ENCODE measurements around the gene CD180.

The CD180 gene

DNA sequence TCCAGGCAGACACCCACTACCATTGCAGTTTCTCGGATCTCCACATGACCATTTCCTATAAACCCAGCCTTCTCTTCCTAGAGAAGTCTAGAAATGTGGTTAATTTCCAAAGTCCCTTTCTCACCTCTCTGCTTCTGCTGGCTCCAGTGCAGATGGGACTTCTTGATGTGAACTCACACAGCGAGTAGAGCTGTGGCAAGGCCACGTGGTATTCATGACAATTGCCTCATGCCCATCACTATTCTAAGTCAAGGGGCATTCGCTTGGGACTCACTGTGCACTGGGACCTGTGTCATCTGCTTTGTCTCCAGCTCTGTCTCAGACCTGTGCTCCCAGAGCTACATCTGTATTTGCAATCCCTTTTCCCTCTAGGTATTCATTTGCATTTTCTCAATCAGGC is 6.2 kb downstream of the CD180 start:
- H3K4me3 ChIP-seq (replicated peaks; ENCODE audit: insufficient read depth, low read length) = no peak overlapping the region
- TF ChIP-seq SPI1 (IDR thresholded peaks at IDR 0.05; ENCODE audit: borderline replicate concordance, low read depth) (no peak), GABPA (IDR thresholded peaks at IDR 0.05; ENCODE audit: low read depth) (no peak), POLR2AphosphoS5 (IDR thresholded peaks at IDR 0.05; ENCODE audit: low read depth) (no peak)
- TF ChIP-seq, protein P1, sequence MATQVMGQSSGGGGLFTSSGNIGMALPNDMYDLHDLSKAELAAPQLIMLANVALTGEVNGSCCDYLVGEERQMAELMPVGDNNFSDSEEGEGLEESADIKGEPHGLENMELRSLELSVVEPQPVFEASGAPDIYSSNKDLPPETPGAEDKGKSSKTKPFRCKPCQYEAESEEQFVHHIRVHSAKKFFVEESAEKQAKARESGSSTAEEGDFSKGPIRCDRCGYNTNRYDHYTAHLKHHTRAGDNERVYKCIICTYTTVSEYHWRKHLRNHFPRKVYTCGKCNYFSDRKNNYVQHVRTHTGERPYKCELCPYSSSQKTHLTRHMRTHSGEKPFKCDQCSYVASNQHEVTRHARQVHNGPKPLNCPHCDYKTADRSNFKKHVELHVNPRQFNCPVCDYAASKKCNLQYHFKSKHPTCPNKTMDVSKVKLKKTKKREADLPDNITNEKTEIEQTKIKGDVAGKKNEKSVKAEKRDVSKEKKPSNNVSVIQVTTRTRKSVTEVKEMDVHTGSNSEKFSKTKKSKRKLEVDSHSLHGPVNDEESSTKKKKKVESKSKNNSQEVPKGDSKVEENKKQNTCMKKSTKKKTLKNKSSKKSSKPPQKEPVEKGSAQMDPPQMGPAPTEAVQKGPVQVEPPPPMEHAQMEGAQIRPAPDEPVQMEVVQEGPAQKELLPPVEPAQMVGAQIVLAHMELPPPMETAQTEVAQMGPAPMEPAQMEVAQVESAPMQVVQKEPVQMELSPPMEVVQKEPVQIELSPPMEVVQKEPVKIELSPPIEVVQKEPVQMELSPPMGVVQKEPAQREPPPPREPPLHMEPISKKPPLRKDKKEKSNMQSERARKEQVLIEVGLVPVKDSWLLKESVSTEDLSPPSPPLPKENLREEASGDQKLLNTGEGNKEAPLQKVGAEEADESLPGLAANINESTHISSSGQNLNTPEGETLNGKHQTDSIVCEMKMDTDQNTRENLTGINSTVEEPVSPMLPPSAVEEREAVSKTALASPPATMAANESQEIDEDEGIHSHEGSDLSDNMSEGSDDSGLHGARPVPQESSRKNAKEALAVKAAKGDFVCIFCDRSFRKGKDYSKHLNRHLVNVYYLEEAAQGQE (IDR thresholded peaks at IDR 0.05; ENCODE audit: insufficient replicate concordance, low read depth) = no peak
- TF ChIP-seq, protein P2, sequence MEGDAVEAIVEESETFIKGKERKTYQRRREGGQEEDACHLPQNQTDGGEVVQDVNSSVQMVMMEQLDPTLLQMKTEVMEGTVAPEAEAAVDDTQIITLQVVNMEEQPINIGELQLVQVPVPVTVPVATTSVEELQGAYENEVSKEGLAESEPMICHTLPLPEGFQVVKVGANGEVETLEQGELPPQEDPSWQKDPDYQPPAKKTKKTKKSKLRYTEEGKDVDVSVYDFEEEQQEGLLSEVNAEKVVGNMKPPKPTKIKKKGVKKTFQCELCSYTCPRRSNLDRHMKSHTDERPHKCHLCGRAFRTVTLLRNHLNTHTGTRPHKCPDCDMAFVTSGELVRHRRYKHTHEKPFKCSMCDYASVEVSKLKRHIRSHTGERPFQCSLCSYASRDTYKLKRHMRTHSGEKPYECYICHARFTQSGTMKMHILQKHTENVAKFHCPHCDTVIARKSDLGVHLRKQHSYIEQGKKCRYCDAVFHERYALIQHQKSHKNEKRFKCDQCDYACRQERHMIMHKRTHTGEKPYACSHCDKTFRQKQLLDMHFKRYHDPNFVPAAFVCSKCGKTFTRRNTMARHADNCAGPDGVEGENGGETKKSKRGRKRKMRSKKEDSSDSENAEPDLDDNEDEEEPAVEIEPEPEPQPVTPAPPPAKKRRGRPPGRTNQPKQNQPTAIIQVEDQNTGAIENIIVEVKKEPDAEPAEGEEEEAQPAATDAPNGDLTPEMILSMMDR (IDR thresholded peaks at IDR 0.05; ENCODE audit: insufficient read depth, low read length) = no peak
- H3K27me3 ChIP-seq (ENCODE audit: insufficient read depth, poor library complexity, severe bottlenecking) = no peaks in the 10 kb centered on the region
- no peak overlapping the region for H3K27ac ChIP-seq (replicated peaks)
- DNase-seq (ENCODE audit: low read depth in 1 of 2, low spot score in 1 of 2) = no peak

DNA sequence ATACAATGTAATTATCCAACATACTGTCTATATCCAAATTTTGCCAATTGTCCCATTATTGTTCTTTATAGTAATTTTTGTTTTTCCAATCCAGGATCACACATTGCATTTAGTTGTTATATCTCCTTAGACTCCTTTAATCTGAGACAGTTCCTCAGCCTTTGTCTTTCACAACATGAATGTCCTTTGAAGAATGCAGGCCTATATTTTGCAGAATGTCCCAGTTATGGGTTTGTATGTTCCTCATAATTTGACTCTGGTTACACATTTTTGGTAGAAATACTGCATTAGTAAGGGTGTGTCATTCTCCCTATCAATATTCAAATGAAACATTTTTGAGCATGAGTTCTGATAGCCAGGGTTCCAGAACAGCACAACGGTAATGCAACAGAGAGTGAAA is 6.7 kb downstream of the CD180 start:
- no peak overlapping the region for H3K4me3 ChIP-seq (replicated peaks; ENCODE audit: insufficient read depth, low read length)
- no peak overlapping the region for H3K27ac ChIP-seq (replicated peaks)
- H3K27me3 ChIP-seq (ENCODE audit: insufficient read depth, poor library complexity, severe bottlenecking) = no peaks in the 10 kb centered on the region
- TF ChIP-seq POLR2AphosphoS5 (IDR thresholded peaks at IDR 0.05; ENCODE audit: low read depth) = no peak
- TF ChIP-seq GABPA (IDR thresholded peaks at IDR 0.05; ENCODE audit: low read depth) = no peak
- TF ChIP-seq, protein P2 (IDR thresholded peaks at IDR 0.05; ENCODE audit: insufficient read depth, low read length) = no peak
- no peak for TF ChIP-seq SPI1 (IDR thresholded peaks at IDR 0.05; ENCODE audit: borderline replicate concordance, low read depth)
- TF ChIP-seq, protein P1 (IDR thresholded peaks at IDR 0.05; ENCODE audit: insufficient replicate concordance, low read depth) = no peak
- DNase-seq (ENCODE audit: low read depth in 1 of 2, low spot score in 1 of 2) = no peak

DNA sequence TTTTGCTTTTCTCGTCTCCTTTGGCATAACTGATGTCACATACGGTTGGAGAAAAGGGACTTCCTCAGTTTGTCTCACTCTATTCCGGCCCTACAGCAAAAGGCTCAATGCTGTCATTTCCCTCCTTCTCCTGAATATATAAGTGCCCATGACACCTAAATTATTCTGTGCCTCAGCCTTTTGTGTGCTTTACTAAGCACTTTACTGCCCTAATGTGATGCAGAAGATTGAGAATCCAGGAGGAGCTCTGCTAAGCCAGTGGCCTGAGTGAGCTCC is 7.6 kb downstream of the CD180 start:
- no peak overlapping the region for H3K4me3 ChIP-seq (replicated peaks; ENCODE audit: insufficient read depth, low read length)
- no peaks in the 10 kb centered on the region for H3K27me3 ChIP-seq (ENCODE audit: insufficient read depth, poor library complexity, severe bottlenecking)
- H3K27ac ChIP-seq (replicated peaks) = no peak overlapping the region
- DNase-seq (ENCODE audit: low read depth in 1 of 2, low spot score in 1 of 2) = no peak
- TF ChIP-seq SPI1 (IDR thresholded peaks at IDR 0.05; ENCODE audit: borderline replicate concordance, low read depth) (no peak), GABPA (IDR thresholded peaks at IDR 0.05; ENCODE audit: low read depth) (no peak), POLR2AphosphoS5 (IDR thresholded peaks at IDR 0.05; ENCODE audit: low read depth) (no peak)
- TF ChIP-seq, protein P1 (IDR thresholded peaks at IDR 0.05; ENCODE audit: insufficient replicate concordance, low read depth) = no peak
- TF ChIP-seq, protein P2 (IDR thresholded peaks at IDR 0.05; ENCODE audit: insufficient read depth, low read length) = no peak

Measured in HL-60 (cell line).